ENCODE data around the gene ATRAID.

GRCh38 chr2:27255187-27255586, 43.3 kb downstream of the ATRAID start:
- TF ChIP-seq CTCF (IDR thresholded peaks at IDR 0.05; ENCODE audit: low read depth, low read length, missing input control) (no peak), RAD21 (IDR thresholded peaks at IDR 0.05) (no peak), JUND (IDR thresholded peaks at IDR 0.05) (no peak)
